ENCODE measurements around the gene GOLGA1. TPM values are rescaled to one million over a fixed set of nuclear protein-coding genes. Genes with fewer than 3 reads are reported as not detected.

Gene GOLGA1
- polyA plus RNA-seq, 1 of the 3 experiments (the other 2 are of a cell fraction) = 10.0 TPM

- ChIA-PET POLR2A (no interaction called here), CTCF (no interaction called here)
- TF ChIP-seq NFIC (IDR thresholded peaks at IDR 0.05; ENCODE audit: borderline replicate concordance) (no peak), TCF12 (IDR thresholded peaks at IDR 0.05) (no peak), IRF3 (IDR thresholded peaks at IDR 0.05; ENCODE audit: low read depth, low read length) (no peak), USF2 (IDR thresholded peaks at IDR 0.05; ENCODE audit: borderline replicate concordance, low read depth, low read length) (no peak), RFX5 (IDR thresholded peaks at IDR 0.05; ENCODE audit: low read length) (no peak), GATA2 (CRISPR knock-in tag; IDR thresholded peaks at IDR 0.05) (no peak), TAF1 (IDR thresholded peaks at IDR 0.05; ENCODE audit: borderline replicate concordance, low read depth, low read length) (no peak), SMC3 (IDR thresholded peaks at IDR 0.05; ENCODE audit: low read depth, low read length) (no peak), CHD2 (IDR thresholded peaks at IDR 0.05; ENCODE audit: low read length, partially characterized antibody) (no peak), YY1 (IDR thresholded peaks at IDR 0.05; ENCODE audit: low read depth) (no peak)
Measured at GRCh38 chr9:124885551-124885950, 55.3 kb downstream of the GOLGA1 start.

GRCh38 chr9:124884376-124884775, 56.5 kb downstream of the GOLGA1 start:
- no peak for TF ChIP-seq RFX5 (IDR thresholded peaks at IDR 0.05; ENCODE audit: low read length)
- TF ChIP-seq IRF3 (IDR thresholded peaks at IDR 0.05; ENCODE audit: low read depth, low read length) = no peak
- no peak for TF ChIP-seq PBX3 (IDR thresholded peaks at IDR 0.05)
- TF ChIP-seq RAD21 (IDR thresholded peaks at IDR 0.05; ENCODE audit: low read length) = no peak
- TF ChIP-seq POLR2AphosphoS5 (IDR thresholded peaks at IDR 0.05; ENCODE audit: low read depth, low read length) = no peak
- Histone ChIP-seq H3K79me2 (ENCODE audit: insufficient read depth) (no peaks in the 10 kb centered on the region), H3F3A (replicated peaks; ENCODE audit: insufficient read depth) (peaks cover 6% of the 10 kb centered on the region), H3K4me2 (no peak overlapping the region), H2AFZ (ENCODE audit: low read depth) (no peak overlapping the region), H3K9me3 (no peaks in the 10 kb centered on the region), H3K4me1 (ENCODE audit: control insufficient read depth in 1 of 2, insufficient read depth in 2 of 2, low read depth in 1 of 2, low read length in 1 of 2) (no peaks in the 10 kb centered on the region), H3K4me3 (ENCODE audit: low read depth in 2 of 2, low read length in 1 of 2) (no peak overlapping the region), H3K9me2 (no peaks in the 10 kb centered on the region), H3K36me3 (replicated peaks in 1 of 2; ENCODE audit: control insufficient read depth in 1 of 2, insufficient read depth in 2 of 2, low read length in 1 of 2) (peaks cover 11 to 60% of the 10 kb centered on the region in 2 experiments), H4K20me1 (ENCODE audit: insufficient read depth) (no peaks in the 10 kb centered on the region), H3K9ac (no peak overlapping the region), H3K27ac (ENCODE audit: low read depth in 2 of 2, low read length in 1 of 2) (no peak overlapping the region), H3K27me3 (ENCODE audit: insufficient read depth) (no peaks in the 10 kb centered on the region)
- WGBS (ENCODE audit: low lambda C conversion rate) = 89% methylated on average over 4 of the region's 4 CpGs
- no peak for DNase-seq
- ChIA-PET CTCF (interaction anchor here (1.5 kb wide), 1 partner anchor 9 kb away, joined by 5 read pairs; no protein-coding TSS in a partner anchor), POLR2A (no interaction called here)

More at GRCh38 chr9:124885551-124885950, 55.3 kb downstream of the GOLGA1 start:
- no peaks in the 10 kb centered on the region for H3K9me3 ChIP-seq
- H4K20me1 ChIP-seq (ENCODE audit: insufficient read depth) = no peaks in the 10 kb centered on the region
- H3F3A ChIP-seq (replicated peaks; ENCODE audit: insufficient read depth) = no peaks in the 10 kb centered on the region
- H3K4me3 ChIP-seq (ENCODE audit: low read depth in 2 of 2, low read length in 1 of 2) = no peak overlapping the region
- peaks cover 0 to 59% of the 10 kb centered on the region in 2 experiments for H3K36me3 ChIP-seq (replicated peaks in 1 of 2; ENCODE audit: control insufficient read depth in 1 of 2, insufficient read depth in 2 of 2, low read length in 1 of 2)
- no peaks in the 10 kb centered on the region for H3K4me1 ChIP-seq (ENCODE audit: control insufficient read depth in 1 of 2, insufficient read depth in 2 of 2, low read depth in 1 of 2, low read length in 1 of 2)
- no peak for DNase-seq
- no peaks in the 10 kb centered on the region for H3K9me2 ChIP-seq
- no peak overlapping the region for H3K4me2 ChIP-seq
- H3K79me2 ChIP-seq (ENCODE audit: insufficient read depth) = no peaks in the 10 kb centered on the region
- H3K9ac ChIP-seq = no peak overlapping the region
- WGBS (ENCODE audit: low lambda C conversion rate) = 85% methylated on average over 4 of the region's 4 CpGs
- no peaks in the 10 kb centered on the region for H3K27me3 ChIP-seq (ENCODE audit: insufficient read depth)
- H3K27ac ChIP-seq (ENCODE audit: low read depth in 2 of 2, low read length in 1 of 2) = no peak overlapping the region
- H2AFZ ChIP-seq (ENCODE audit: low read depth) = no peak overlapping the region
